Testis (tissue), 2 donors: ENCODE data around the gene PPP2R2C.

Experiments
- CTCF ChIP-seq, 3 experiments: fragments of 450-650 bp in 2 of 3; fragments of 200-600 bp in 1 of 3; sonication (generic) in 1 of 3; IDR thresholded peaks; one replicate each; pipeline ENCODE4 v1.5.1; 2016 to 2019; ENCODE audit warnings: antibody characterized with exemption in 3 of 3, mild to moderate bottlenecking in 2 of 3, moderate library complexity in 1 of 3
- POLR2A ChIP-seq: fragments of 450-650 bp; IDR thresholded peaks from one replicate; pipeline ENCODE4 v1.6.1; 2017; ENCODE audit warnings: antibody characterized with exemption, mild to moderate bottlenecking, moderate library complexity

- TF ChIP-seq CTCF (IDR thresholded peaks at IDR 0.05) (no peak), POLR2A (no peak)
Observed at GRCh38 chr4:6318206-6318605, 154.2 kb downstream of the PPP2R2C start.
